ENCODE measurements around the gene CREB5.

- TF ChIP-seq CTCF (IDR thresholded peaks at IDR 0.05): no peak
- no peak for TF ChIP-seq POLR2A (IDR thresholded peaks at IDR 0.05; ENCODE audit: low read depth)
- TF ChIP-seq EP300 (IDR thresholded peaks at IDR 0.05): no peak
- TF ChIP-seq POLR2AphosphoS5 (IDR thresholded peaks at IDR 0.05): no peak
These were observed 302.3 kb downstream of the CREB5 start for GRCh38 chr7:28714459-28715120.

Measured in esophagus muscularis mucosa (tissue), 4 donors.